NB4 (cell line): ENCODE data around the gene KRT82.

Experiments
- DNase-seq: peaks from one replicate; pipeline ENCODE4 v3.0.0; 2010; ENCODE audit warnings: low read depth
- H3K4me3 ChIP-seq: one replicate; pipeline ENCODE4 v1.5.1; 2011; ENCODE audit warnings: mild to moderate bottlenecking, low read depth, low read length, moderate library complexity
- MYC ChIP-seq: IDR thresholded peaks from 2 replicates; pipeline ENCODE4 v1.6.1; 2011; ENCODE audit warnings: low read depth, low read length
- POLR2A ChIP-seq: IDR thresholded peaks from 2 replicates; pipeline ENCODE4 v1.6.1; 2011; ENCODE audit warnings: mild to moderate bottlenecking; ENCODE audit not compliant: insufficient read length; ENCODE audit errors: extremely low read depth
- TF ChIP-seq, protein P1 (sequence below): IDR thresholded peaks from 2 replicates; pipeline ENCODE4 v1.6.1; 2011; ENCODE audit warnings: low read depth, low read length
- TF ChIP-seq, protein P2 (sequence below): IDR thresholded peaks from one replicate; pipeline ENCODE4 v1.5.1; 2012; ENCODE audit warnings: low read depth, low read length

Gene KRT82

DNA sequence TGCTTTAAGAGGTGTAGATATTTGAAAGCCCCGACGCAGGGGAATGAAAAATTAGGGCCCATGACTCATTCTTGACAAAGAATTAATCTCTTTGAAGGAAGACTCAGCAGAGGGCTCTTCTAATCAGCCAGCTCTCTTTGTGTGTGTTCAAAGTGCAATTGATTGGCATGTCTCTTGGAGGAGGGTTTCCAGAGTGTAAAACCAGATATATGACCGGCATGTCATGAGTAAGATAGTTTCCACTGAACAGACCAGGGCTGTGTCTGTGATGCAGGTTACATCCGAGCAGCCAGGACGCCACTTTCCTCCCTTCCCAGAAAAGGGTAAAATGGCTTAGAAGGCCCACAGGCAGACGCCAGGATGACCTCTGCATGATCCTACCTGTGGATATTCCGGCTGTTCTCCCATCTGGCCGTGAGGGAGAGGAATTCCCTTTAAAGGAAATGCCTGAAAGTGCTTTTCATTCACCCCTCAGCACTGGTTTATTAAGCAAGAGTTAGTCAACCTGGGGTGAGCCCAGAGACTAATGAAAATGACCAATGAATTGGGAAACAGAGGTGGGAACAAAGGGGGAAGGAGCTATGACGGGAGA lies 35.3 kb upstream of the KRT82 start:
- no peak overlapping the region for H3K4me3 ChIP-seq
- DNase-seq: no peak
- TF ChIP-seq POLR2A (no peak), MYC (no peak)
- TF ChIP-seq, protein P1, sequence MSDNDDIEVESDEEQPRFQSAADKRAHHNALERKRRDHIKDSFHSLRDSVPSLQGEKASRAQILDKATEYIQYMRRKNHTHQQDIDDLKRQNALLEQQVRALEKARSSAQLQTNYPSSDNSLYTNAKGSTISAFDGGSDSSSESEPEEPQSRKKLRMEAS: no peak
- TF ChIP-seq, protein P2, sequence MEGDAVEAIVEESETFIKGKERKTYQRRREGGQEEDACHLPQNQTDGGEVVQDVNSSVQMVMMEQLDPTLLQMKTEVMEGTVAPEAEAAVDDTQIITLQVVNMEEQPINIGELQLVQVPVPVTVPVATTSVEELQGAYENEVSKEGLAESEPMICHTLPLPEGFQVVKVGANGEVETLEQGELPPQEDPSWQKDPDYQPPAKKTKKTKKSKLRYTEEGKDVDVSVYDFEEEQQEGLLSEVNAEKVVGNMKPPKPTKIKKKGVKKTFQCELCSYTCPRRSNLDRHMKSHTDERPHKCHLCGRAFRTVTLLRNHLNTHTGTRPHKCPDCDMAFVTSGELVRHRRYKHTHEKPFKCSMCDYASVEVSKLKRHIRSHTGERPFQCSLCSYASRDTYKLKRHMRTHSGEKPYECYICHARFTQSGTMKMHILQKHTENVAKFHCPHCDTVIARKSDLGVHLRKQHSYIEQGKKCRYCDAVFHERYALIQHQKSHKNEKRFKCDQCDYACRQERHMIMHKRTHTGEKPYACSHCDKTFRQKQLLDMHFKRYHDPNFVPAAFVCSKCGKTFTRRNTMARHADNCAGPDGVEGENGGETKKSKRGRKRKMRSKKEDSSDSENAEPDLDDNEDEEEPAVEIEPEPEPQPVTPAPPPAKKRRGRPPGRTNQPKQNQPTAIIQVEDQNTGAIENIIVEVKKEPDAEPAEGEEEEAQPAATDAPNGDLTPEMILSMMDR: no peak

DNA sequence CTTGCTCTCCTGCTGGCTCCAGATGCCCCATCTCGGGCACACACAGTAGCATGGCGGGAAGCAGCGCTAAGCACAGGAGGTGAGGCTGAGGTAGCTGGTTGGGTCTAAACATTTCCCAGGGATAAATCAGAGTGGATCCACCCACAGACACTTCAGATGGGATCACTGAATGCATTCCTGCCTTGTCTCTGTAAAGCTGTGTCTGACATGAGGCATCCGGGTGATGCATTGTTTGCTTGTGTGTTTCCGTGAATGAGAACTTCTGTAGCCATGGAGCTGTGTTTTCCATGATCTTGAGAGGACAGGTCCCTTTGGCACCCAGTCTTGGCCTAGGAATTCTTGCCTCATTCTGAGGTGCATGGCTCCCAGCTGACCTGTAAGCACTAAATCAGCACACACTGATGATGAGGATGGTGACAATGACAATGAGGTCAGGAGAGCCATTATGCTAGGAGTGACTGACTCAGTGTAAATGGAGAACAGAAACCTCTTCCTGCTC lies 34.7 kb upstream of the KRT82 start:
- no peak for DNase-seq
- H3K4me3 ChIP-seq: no peak overlapping the region
- TF ChIP-seq, protein P2: no peak
- no peak for TF ChIP-seq POLR2A
- no peak for TF ChIP-seq MYC

DNA sequence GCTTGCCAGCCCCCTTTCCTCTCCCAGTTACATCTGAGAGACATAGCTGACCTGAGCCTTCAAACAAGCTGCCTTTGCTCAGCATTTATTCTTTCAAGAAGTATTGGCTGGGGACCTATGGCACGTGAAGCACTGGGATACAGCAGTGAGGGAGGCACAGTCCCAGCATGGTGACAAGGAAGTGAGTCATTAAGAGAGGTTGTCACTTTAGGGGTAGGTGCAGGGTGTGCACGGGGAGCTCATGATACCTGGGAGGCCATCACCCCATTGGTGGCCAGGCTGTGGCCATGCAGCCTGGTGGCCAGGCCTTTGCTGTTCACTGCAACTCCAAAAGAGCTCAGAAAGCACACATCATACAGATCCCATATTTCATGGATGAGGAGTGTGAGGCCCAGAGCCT lies 33.7 kb upstream of the KRT82 start:
- no peak for DNase-seq
- TF ChIP-seq POLR2A: no peak
- no peak overlapping the region for H3K4me3 ChIP-seq

DNA sequence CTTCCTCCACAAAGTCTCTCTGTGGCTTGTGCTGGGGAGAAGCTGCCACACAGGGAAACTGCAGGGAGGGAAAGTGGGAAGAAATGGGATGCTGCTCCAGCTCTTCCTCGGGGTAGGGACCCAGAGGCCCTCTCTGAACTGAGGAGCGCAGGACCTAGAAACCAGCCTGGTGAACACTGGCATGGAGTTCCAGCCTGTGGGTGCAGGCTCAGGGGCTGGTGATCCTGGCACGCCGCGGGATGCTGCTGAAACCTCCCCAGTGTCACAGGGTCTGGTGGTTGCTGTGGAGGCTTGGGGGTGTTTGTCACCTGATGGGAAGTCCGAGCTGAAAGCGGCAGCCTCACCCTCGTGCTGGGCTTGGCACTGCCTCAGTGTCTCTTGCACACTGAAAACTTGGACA lies 33.3 kb upstream of the KRT82 start:
- no peak for DNase-seq
- no peak for TF ChIP-seq MYC
- no peak for TF ChIP-seq POLR2A
- TF ChIP-seq, protein P2: no peak
- TF ChIP-seq, protein P1: no peak
- no peak overlapping the region for H3K4me3 ChIP-seq

DNA sequence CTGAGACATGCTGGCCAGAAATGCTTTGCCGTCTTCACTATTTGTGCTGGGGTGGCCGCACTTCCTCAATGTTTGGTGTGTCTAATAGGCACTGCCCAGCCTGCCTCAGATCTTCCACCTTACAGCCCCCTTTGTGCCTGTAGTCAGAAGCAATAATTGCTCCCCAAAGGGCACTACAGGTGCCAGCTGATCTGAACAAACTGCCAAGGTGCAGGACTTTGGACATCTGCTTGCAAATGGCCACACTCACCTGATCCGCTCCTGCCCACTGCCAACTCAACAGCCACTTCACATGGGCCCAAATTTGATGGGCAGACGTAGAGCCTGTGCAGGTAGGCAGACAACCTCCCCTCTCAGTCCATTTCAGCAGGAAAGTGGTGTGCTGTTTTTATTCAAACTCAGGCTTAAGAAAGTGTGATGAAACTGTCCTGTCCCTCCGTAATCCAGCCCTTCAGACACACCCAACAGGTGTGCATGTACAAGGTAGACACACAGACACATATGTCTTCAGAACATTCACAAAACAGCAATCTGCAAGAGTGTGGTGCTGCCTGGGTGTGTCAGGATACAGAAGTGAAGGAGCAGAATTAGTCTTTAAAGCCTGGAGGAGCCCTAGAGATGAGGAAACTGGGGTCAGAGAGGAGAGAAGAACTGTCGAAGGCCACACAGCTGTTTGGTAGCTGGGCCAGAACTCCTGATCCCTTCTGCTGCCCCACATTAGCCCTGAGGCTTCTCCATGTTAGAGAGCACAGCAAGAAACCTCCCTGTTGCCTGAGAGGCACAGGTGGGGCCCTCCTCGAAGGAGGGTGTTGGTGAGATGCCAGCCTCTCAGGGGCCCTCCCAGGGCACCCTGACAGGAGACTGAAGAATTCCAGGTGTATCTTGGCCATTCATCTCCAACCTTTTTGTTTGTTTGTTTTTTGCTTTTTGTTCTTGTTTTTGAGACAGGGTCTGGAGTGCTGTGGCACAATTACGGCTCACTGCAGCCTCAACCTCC lies 32.5 kb upstream of the KRT82 start:
- TF ChIP-seq, protein P1: no peak
- TF ChIP-seq POLR2A: no peak
- TF ChIP-seq MYC: no peak
- TF ChIP-seq, protein P2: no peak
- DNase-seq: no peak
- H3K4me3 ChIP-seq: no peak overlapping the region

DNA sequence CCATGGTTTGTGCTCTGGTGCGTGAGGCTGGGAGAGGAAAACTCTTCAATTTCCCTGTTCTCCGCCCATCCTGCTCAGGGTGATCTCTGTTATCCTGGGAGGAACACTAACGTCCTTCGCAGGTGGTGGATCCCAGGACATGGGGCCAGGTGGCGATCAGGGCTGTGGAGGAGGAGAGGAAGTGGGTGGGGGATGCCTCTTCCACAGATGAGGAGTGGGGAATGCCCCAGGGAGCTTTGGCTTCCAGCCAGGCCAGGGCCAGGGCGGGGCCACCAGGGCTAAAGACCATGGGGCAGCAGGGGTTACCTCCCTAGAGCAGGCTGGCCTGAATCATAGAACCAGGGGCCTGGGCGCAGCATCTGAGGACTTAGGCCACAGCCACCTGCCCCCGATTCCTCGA lies 31.4 kb upstream of the KRT82 start:
- TF ChIP-seq POLR2A (no peak), MYC (no peak)
- TF ChIP-seq, protein P2: no peak
- TF ChIP-seq, protein P1: no peak
- no peak overlapping the region for H3K4me3 ChIP-seq
- DNase-seq: no peak
